H1 (cell line): ENCODE measurements around the gene HDGFL3. TPM values are rescaled to one million over a fixed set of nuclear protein-coding genes. Genes with fewer than 3 reads are reported as not detected.

Source experiments
- CTCF ChIA-PET: fragments of 300-600 bp; sonication (Branson Sonifier 250); formaldehyde crosslinking; loops from one replicate; lab custom pipeline; 2021; ENCODE audit not compliant: partially characterized antibody; lab: Charles Lee
- POLR2A ChIA-PET: fragments of 300-600 bp; sonication (Branson Sonifier 250); formaldehyde crosslinking; loops from one replicate; lab custom pipeline; 2021; ENCODE audit warnings: inconsistent platforms; ENCODE audit not compliant: partially characterized antibody; lab: Charles Lee
- DNase-seq, 2 experiments: peaks; one replicate each; pipeline versions ENCODE4 v3.0.0 to v3.0.0-alpha.2; 2010 to 2022; ENCODE audit warnings: low spot score in 2 of 2, low read depth in 1 of 2, mixed read lengths in 1 of 2
- FAIRE-seq: peaks from 2 replicates; lab custom pipeline; 2011; peaks lifted over from hg19 to GRCh38; lab: Jason Lieb, UNC
- H2AFZ ChIP-seq: 2 replicates; pipeline ENCODE4 v1.8.1; 2012; ENCODE audit warnings: low read length, inconsistent platforms
- H2AK5ac ChIP-seq: 2 replicates; pipeline ENCODE4 v1.6.1; 2013; ENCODE audit warnings: low read depth, low read length
- H2BK120ac ChIP-seq: replicated peaks from 2 replicates; pipeline ENCODE3; 2013; ENCODE audit warnings: low read depth, low read length, inconsistent platforms
- H2BK12ac ChIP-seq: 2 replicates; pipeline ENCODE4 v1.6.1; 2013; ENCODE audit warnings: low read depth, low read length
- H2BK15ac ChIP-seq: 2 replicates; pipeline ENCODE4 v1.6.1; 2013; ENCODE audit warnings: low read length
- H2BK20ac ChIP-seq: 2 replicates; pipeline ENCODE4 v1.6.1; 2013; ENCODE audit warnings: low read length
- H2BK5ac ChIP-seq: 2 replicates; pipeline ENCODE4 v1.6.1; 2013; ENCODE audit warnings: low read depth, low read length
- H3K14ac ChIP-seq: 2 replicates; pipeline ENCODE4 v1.6.1; 2013; ENCODE audit warnings: inconsistent platforms; ENCODE audit not compliant: insufficient read length
- H3K18ac ChIP-seq: 2 replicates; pipeline ENCODE4 v1.6.1; 2013; ENCODE audit warnings: low read length; ENCODE audit errors: extremely low read depth
- H3K23ac ChIP-seq: 2 replicates; pipeline ENCODE4 v1.6.1; 2013; ENCODE audit warnings: inconsistent platforms; ENCODE audit not compliant: insufficient read length
- H3K23me2 ChIP-seq: 2 replicates; pipeline ENCODE4 v1.6.1; 2013; ENCODE audit warnings: low read depth, low read length
- H3K27ac ChIP-seq: 2 replicates; pipeline ENCODE4 v1.6.1; 2011; ENCODE audit warnings: low read depth, low read length, inconsistent platforms
- H3K27me3 ChIP-seq, 4 experiments: replicated peaks in 1 of 4; 1 replicate in 1 of 4; 2 replicates in 3 of 4; pipeline versions ENCODE4 v1.6.1 to v1.8.1; 2011 to 2013; ENCODE audit warnings: low read length in 3 of 4, mild to moderate bottlenecking in 3 of 4, inconsistent platforms in 2 of 4, mixed read lengths in 2 of 4, moderate library complexity in 1 of 4; ENCODE audit not compliant: control insufficient read depth in 3 of 4, insufficient read depth in 3 of 4; ENCODE audit errors: extremely low read depth in 1 of 4
- H3K36me3 ChIP-seq, 4 experiments: 2 replicates each; pipeline versions ENCODE4 v1.6.1 to v1.8.1; 2011 to 2013; ENCODE audit warnings: mild to moderate bottlenecking in 4 of 4, low read length in 3 of 4, moderate library complexity in 2 of 4, control low read depth in 1 of 4, inconsistent platforms in 1 of 4; ENCODE audit not compliant: insufficient read depth in 4 of 4, control insufficient read depth in 2 of 4
- H3K4ac ChIP-seq: replicated peaks from 2 replicates; pipeline ENCODE3; 2013; ENCODE audit warnings: low read length, low read depth, mixed read lengths, inconsistent platforms; ENCODE audit not compliant: insufficient read length
- H3K4me1 ChIP-seq, 4 experiments: replicated peaks in 1 of 4; 1 replicate in 1 of 4; 2 replicates in 3 of 4; pipeline versions ENCODE4 v1.6.1 to v1.8.1; 2011 to 2013; ENCODE audit warnings: low read length in 3 of 4, inconsistent platforms in 2 of 4, mixed read lengths in 1 of 4; ENCODE audit not compliant: insufficient read depth in 4 of 4, control insufficient read depth in 3 of 4
- H3K4me2 ChIP-seq, 2 experiments: 2 replicates each; pipeline versions ENCODE4 v1.6.1 to v1.8.1; 2011 to 2013; ENCODE audit warnings: low read depth in 2 of 2, low read length in 2 of 2, control low read depth in 1 of 2, inconsistent platforms in 1 of 2, mild to moderate bottlenecking in 1 of 2; ENCODE audit not compliant: insufficient read depth in 1 of 2
- H3K4me3 ChIP-seq, 4 experiments: fragments of 200-600, 300-600 bp in 1 of 4; sonication (generic), shearing (Covaris generic), sonication (Bioruptor Twin) in 1 of 4; 2 replicates each; pipeline versions ENCODE4 v1.5.1 to v1.8.1; 2011 to 2016; ENCODE audit warnings: low read length in 4 of 4, low read depth in 3 of 4, control low read depth in 2 of 4, inconsistent platforms in 2 of 4, mild to moderate bottlenecking in 2 of 4, mixed read lengths in 1 of 4, moderate library complexity in 1 of 4; ENCODE audit not compliant: insufficient read depth in 2 of 4; ENCODE audit errors: extremely low read depth in 1 of 4
- H3K56ac ChIP-seq: replicated peaks from 2 replicates; pipeline ENCODE3; 2013; ENCODE audit warnings: low read depth, mild to moderate bottlenecking, mixed read lengths, low read length, inconsistent platforms; ENCODE audit not compliant: insufficient read length
- H3K79me1 ChIP-seq: 2 replicates; pipeline ENCODE4 v1.6.1; 2013; ENCODE audit warnings: low read depth, low read length, control low read depth
- H3K79me2 ChIP-seq, 2 experiments: 2 replicates each; pipeline versions ENCODE4 v1.6.1 to v1.8.1; 2012 to 2013; ENCODE audit warnings: low read length in 2 of 2, mild to moderate bottlenecking in 2 of 2, inconsistent platforms in 1 of 2; ENCODE audit not compliant: insufficient read depth in 2 of 2, control insufficient read depth in 1 of 2
- H3K9ac ChIP-seq, 4 experiments: replicated peaks in 1 of 4; 1 replicate in 1 of 4; 2 replicates in 3 of 4; pipeline versions ENCODE4 v1.6.1 to v1.8.1; 2011 to 2013; ENCODE audit warnings: low read depth in 3 of 4, low read length in 3 of 4, control low read depth in 2 of 4, mild to moderate bottlenecking in 2 of 4, moderate library complexity in 2 of 4, inconsistent platforms in 1 of 4; ENCODE audit errors: extremely low read depth in 1 of 4
- H3K9me3 ChIP-seq, 2 experiments: 2 replicates each; pipeline versions ENCODE4 v1.6.1 to v1.8.1; 2012 to 2013; ENCODE audit warnings: mild to moderate bottlenecking in 2 of 2, moderate library complexity in 2 of 2, control low read depth in 1 of 2, inconsistent platforms in 1 of 2, low read depth in 1 of 2, low read length in 1 of 2, mixed read lengths in 1 of 2; ENCODE audit not compliant: insufficient read depth in 2 of 2
- H4K20me1 ChIP-seq, 2 experiments: replicated peaks in 1 of 2; 2 replicates each; pipeline versions ENCODE3 to v1.8.1; 2011 to 2013; ENCODE audit warnings: inconsistent platforms in 2 of 2, low read length in 2 of 2, mild to moderate bottlenecking in 1 of 2; ENCODE audit not compliant: insufficient read depth in 2 of 2, control insufficient read depth in 1 of 2
- H4K5ac ChIP-seq: 2 replicates; pipeline ENCODE4 v1.6.1; 2013; ENCODE audit warnings: low read length, low read depth, mixed read lengths, inconsistent platforms; ENCODE audit not compliant: insufficient read length
- H4K8ac ChIP-seq: 2 replicates; pipeline ENCODE4 v1.8.0; 2013; ENCODE audit warnings: mild to moderate bottlenecking, moderate library complexity, low read length, inconsistent platforms; ENCODE audit not compliant: insufficient read depth; ENCODE audit errors: extremely low read depth
- H4K91ac ChIP-seq: replicated peaks from 2 replicates; pipeline ENCODE3; 2013; ENCODE audit warnings: low read length, mixed read lengths, inconsistent platforms; ENCODE audit not compliant: insufficient read length
- ASH2L ChIP-seq: fragments of 200-600, 300-600 bp; sonication (generic); IDR thresholded peaks from one replicate; pipeline ENCODE4 v1.7.1; 2017; ENCODE audit warnings: low read length
- CBX8 ChIP-seq: fragments of 300-800, 300-1000 bp; sonication (generic); IDR thresholded peaks from 2 replicates; pipeline ENCODE4 v1.7.1; 2016; ENCODE audit warnings: low read depth, low read length, borderline replicate concordance
- CHD2 ChIP-seq: IDR thresholded peaks from 2 replicates; pipeline ENCODE4 v1.6.1; 2012; ENCODE audit warnings: low read length, improper control_type of control experiment
- GABPA ChIP-seq: IDR thresholded peaks from 2 replicates; pipeline ENCODE4 v1.6.1; 2011; ENCODE audit warnings: mild to moderate bottlenecking, low read length, moderate library complexity, borderline replicate concordance; ENCODE audit not compliant: insufficient read depth
- HDAC2 ChIP-seq, 2 experiments: fragments of 300-600 bp in 1 of 2; sonication (generic) in 1 of 2; IDR thresholded peaks; 2 replicates each; pipeline ENCODE4 v1.6.1; 2011 to 2012; ENCODE audit warnings: low read depth in 2 of 2, low read length in 2 of 2, mild to moderate bottlenecking in 2 of 2, moderate library complexity in 2 of 2, borderline replicate concordance in 1 of 2, inconsistent platforms in 1 of 2
- RBBP5 ChIP-seq: IDR thresholded peaks from 2 replicates; pipeline ENCODE4 v1.7.1; 2012; ENCODE audit warnings: low read depth, mild to moderate bottlenecking, inconsistent platforms, low read length, moderate library complexity, borderline replicate concordance
- RNF2 ChIP-seq: fragments of 200-900, 300-1000 bp; sonication (generic); IDR thresholded peaks from 2 replicates; pipeline ENCODE4 v1.7.1; 2016; ENCODE audit warnings: borderline replicate concordance, low read depth, mild to moderate bottlenecking, antibody characterized with exemption, low read length; ENCODE audit not compliant: poor library complexity, severe bottlenecking; ENCODE audit errors: missing control alignments
- SP2 ChIP-seq: IDR thresholded peaks from 2 replicates; pipeline ENCODE4 v1.6.1; 2012; ENCODE audit warnings: mild to moderate bottlenecking, low read length, inconsistent platforms
- YY1 ChIP-seq: IDR thresholded peaks from 2 replicates; pipeline ENCODE4 v1.6.1; 2011; ENCODE audit warnings: low read depth, mild to moderate bottlenecking, low read length
- ZNF274 ChIP-seq: IDR thresholded peaks from 2 replicates; pipeline ENCODE4 v1.7.0; 2012; ENCODE audit warnings: low read length, borderline replicate concordance; ENCODE audit errors: extremely low read depth
- WGBS, 2 experiments: shearing (Covaris generic) in 1 of 2; methylation state at CpG; one replicate each; pipeline versions ENCODE4 v1.1.6 to v1.1.7; 2013 to 2015; ENCODE audit warnings: low lambda C conversion rate in 2 of 2, mixed read lengths in 2 of 2, inconsistent platforms in 1 of 2, low coverage in 1 of 2, missing lambda C conversion rate in 1 of 2; ENCODE audit not compliant: insufficient replicate concordance in 2 of 2, insufficient coverage in 1 of 2, insufficient read length in 1 of 2; ENCODE audit errors: extremely low coverage in 1 of 2, missing lambda C conversion rate in 1 of 2; 5-methylcytosine and 5-hydroxymethylcytosine counted together
- polyA plus RNA-seq, 7 experiments: library from polyadenylated mRNA; depleted of rRNA in 3 of 7; stranded (reverse) in 5 of 7; unstranded in 2 of 7; fragments of >200 nt in 5 of 7; fragments of 200-250 nt in 2 of 7; gene quantifications; 1 replicate in 5 of 7; 2 replicates in 1 of 7; 4 replicates in 1 of 7; pipeline versions ENCODE4 v1.2.1 to v1.2.3, GENCODE V29; 2011 to 2013; ENCODE audit warnings: missing spikeins in 2 of 7, mixed read lengths in 2 of 7
- total RNA-seq: library from RNA; stranded (reverse); fragmentation: NEBNext Ultra II Directional; extraction: Animal tissue kit (Norgen Biotek cat#: 25700); gene quantifications from 2 replicates; pipeline ENCODE4 v1.2.1, GENCODE V29; 2021

Gene HDGFL3
- total and polyA plus RNA-seq, 2 of the 8 experiments (the other 6 are each of a cell fraction or from before 2014, with no cell fraction given) = 14.1 to 149 TPM

- H3K4me2 ChIP-seq = no peak overlapping the region
- H3K4ac ChIP-seq = no peak overlapping the region
- no peak overlapping the region for H3K27ac ChIP-seq
- no peak overlapping the region for H2BK20ac ChIP-seq
- H2AK5ac ChIP-seq = no peak overlapping the region
- no peaks in the 10 kb centered on the region for H3K79me1 ChIP-seq
- H4K91ac ChIP-seq = no peak overlapping the region
- H4K8ac ChIP-seq = no peak overlapping the region; the same call in 1 of the 2 replicates
- H4K20me1 ChIP-seq = no peaks in the 10 kb centered on the region
- no peaks in the 10 kb centered on the region for H3K23me2 ChIP-seq
- H3K18ac ChIP-seq = no peak overlapping the region
- no peak for DNase-seq
- no peak overlapping the region for H2BK120ac ChIP-seq
- H3K36me3 ChIP-seq = no peaks in the 10 kb centered on the region
- no peak overlapping the region for H3K56ac ChIP-seq
- FAIRE-seq = no peak
- H3K23ac ChIP-seq = no peak overlapping the region
- H3K4me3 ChIP-seq = no peak overlapping the region
- H2BK15ac ChIP-seq = no peak overlapping the region
- 0 out of 2 replicates have a peak overlapping the region, but pooled peaks have one; percentile 17 for H2BK12ac ChIP-seq
- no peak overlapping the region for H3K14ac ChIP-seq
- H3K4me1 ChIP-seq = no peaks in the 10 kb centered on the region
- no peaks in the 10 kb centered on the region for H3K9me3 ChIP-seq
- CTCF ChIA-PET = interaction anchor here (2.3 kb wide), 1 partner anchor 12 kb away, joined by 4 read pairs; no protein-coding TSS in a partner anchor
- POLR2A ChIA-PET = interaction anchor here (0.6 kb wide), 1 partner anchor 392 kb away, joined by 3 read pairs; no protein-coding TSS in a partner anchor
- 90% methylated on average over 5 of the region's 5 CpGs; no CpG with 5 or more reads in 1 of the 2 experiments for whole genome bisulfite sequencing, 2 experiments
- H2BK5ac ChIP-seq = no peak overlapping the region
- H3K9ac ChIP-seq = no peak overlapping the region
- no peak overlapping the region for H2AFZ ChIP-seq
- no peaks in the 10 kb centered on the region for H3K79me2 ChIP-seq
- no peaks in the 10 kb centered on the region for H3K27me3 ChIP-seq
- no peak overlapping the region for H4K5ac ChIP-seq
- TF ChIP-seq HDAC2 (IDR thresholded peaks at IDR 0.05; ENCODE audit: borderline replicate concordance in 1 of 2, low read depth in 2 of 2, low read length in 2 of 2) = no peak
- TF ChIP-seq SP2 = no peak
- TF ChIP-seq GABPA = no peak
- no peak for TF ChIP-seq RNF2
- TF ChIP-seq YY1 = no peak
- no peak for TF ChIP-seq RBBP5
- no peak for TF ChIP-seq CHD2
- no peak for TF ChIP-seq ZNF274
- no peak for TF ChIP-seq CBX8
- no peak for TF ChIP-seq ASH2L
Observed at GRCh38 chr15:83082730-83083386, 124.8 kb downstream of the HDGFL3 start.
